Progenitor cell of endocrine pancreas (in vitro differentiated cells): Measurements from ENCODE around the gene FOCAD. TPM values are rescaled to one million over a fixed set of nuclear protein-coding genes. Genes with fewer than 3 reads are reported as not detected.

Experiments used
- DNase-seq: peaks from one replicate; pipeline ENCODE4 v3.0.0; 2021; ENCODE audit warnings: low spot score; ENCODE audit not compliant: unreplicated experiment
- H3K27ac Mint-ChIP-seq: 2 replicates; pipeline ENCODE4 v1.8.0; 2021; ENCODE audit warnings: mild to moderate bottlenecking, moderate library complexity, mixed read lengths
- H3K27me3 Mint-ChIP-seq: 2 replicates; pipeline ENCODE4 v1.8.0; 2021; ENCODE audit warnings: mixed read lengths
- H3K36me3 Mint-ChIP-seq: 2 replicates; pipeline ENCODE4 v1.8.0; 2022; ENCODE audit warnings: mixed read lengths; ENCODE audit not compliant: insufficient read depth
- H3K4me1 Mint-ChIP-seq: 2 replicates; pipeline ENCODE4 v1.8.0; 2021; ENCODE audit warnings: low read depth, mixed read lengths
- H3K4me3 Mint-ChIP-seq: 2 replicates; pipeline ENCODE4 v1.8.0; 2021; ENCODE audit warnings: low read depth, mild to moderate bottlenecking, moderate library complexity, mixed read lengths
- H3K9me3 Mint-ChIP-seq: 2 replicates; pipeline ENCODE4 v1.8.0; 2021; ENCODE audit warnings: low read depth, mixed read lengths
- total RNA-seq: library from RNA; stranded (reverse); gene quantifications from 2 replicates; pipeline ENCODE4 v1.2.1, GENCODE V29; 2021
- TF ChIP-seq, protein P1 (sequence below): fragments of 200-600 bp; sonication (generic); IDR thresholded peaks from one replicate; pipeline ENCODE4 v1.5.0; 2021; ENCODE audit warnings: antibody characterized with exemption, mild to moderate bottlenecking; ENCODE audit not compliant: unreplicated experiment

Gene FOCAD
- total RNA-seq, 1 donor from 2014 or later = 68.2 TPM

DNA sequence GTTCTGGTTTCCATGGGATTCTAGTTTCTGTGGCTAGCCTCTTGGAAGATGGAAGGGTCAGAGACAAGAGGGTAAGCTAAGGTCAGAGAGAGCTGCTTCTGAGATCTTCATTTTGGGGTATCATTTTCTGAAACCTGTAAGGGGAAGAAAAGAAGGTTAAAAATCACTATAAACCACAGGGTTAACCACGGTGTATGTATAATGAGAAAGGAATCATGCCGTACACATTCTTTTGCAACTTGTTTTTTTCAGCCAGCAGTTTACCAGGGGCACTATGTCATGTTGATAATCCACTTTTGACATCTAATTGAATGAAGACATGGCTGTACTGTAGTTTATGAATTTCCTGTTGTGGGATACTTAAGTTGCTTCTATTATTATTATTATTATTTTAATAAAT is 164.4 kb downstream of the FOCAD start:
- TF ChIP-seq, protein P1, sequence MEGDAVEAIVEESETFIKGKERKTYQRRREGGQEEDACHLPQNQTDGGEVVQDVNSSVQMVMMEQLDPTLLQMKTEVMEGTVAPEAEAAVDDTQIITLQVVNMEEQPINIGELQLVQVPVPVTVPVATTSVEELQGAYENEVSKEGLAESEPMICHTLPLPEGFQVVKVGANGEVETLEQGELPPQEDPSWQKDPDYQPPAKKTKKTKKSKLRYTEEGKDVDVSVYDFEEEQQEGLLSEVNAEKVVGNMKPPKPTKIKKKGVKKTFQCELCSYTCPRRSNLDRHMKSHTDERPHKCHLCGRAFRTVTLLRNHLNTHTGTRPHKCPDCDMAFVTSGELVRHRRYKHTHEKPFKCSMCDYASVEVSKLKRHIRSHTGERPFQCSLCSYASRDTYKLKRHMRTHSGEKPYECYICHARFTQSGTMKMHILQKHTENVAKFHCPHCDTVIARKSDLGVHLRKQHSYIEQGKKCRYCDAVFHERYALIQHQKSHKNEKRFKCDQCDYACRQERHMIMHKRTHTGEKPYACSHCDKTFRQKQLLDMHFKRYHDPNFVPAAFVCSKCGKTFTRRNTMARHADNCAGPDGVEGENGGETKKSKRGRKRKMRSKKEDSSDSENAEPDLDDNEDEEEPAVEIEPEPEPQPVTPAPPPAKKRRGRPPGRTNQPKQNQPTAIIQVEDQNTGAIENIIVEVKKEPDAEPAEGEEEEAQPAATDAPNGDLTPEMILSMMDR = no peak
- no peaks in the 10 kb centered on the region for H3K4me1 Mint-ChIP-seq
- H3K9me3 Mint-ChIP-seq = no peaks in the 10 kb centered on the region
- no peaks in the 10 kb centered on the region for H3K27me3 Mint-ChIP-seq
- H3K4me3 Mint-ChIP-seq = no peak overlapping the region
- no peak for DNase-seq
- H3K36me3 Mint-ChIP-seq = no peaks in the 10 kb centered on the region
- no peak overlapping the region for H3K27ac Mint-ChIP-seq

DNA sequence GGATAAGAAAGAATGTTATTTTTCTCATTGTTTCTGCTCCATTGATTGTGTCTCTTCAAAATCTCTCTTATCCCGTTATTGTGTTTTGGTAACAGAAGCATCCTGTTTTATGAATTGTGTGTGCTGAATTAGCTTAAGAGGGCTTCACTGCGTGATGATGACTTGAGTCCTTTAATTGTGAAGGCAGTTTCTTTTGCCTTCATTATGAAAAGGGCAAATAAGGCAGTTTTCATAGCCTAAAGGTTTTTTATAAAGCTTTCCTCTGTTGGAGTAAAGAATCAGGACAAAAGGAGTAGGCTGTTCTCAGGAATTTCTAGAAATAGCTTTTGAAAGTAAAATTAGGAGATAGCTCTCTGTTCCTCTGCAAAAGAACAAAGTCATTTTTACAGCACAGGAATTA is 169.8 kb downstream of the FOCAD start:
- no peak for DNase-seq
- Mint-ChIP-seq H3K27ac (no peak overlapping the region), H3K36me3 (peaks cover 22% of the 10 kb centered on the region), H3K9me3 (peaks cover 28% of the 10 kb centered on the region), H3K4me1 (no peaks in the 10 kb centered on the region), H3K27me3 (no peaks in the 10 kb centered on the region), H3K4me3 (no peak overlapping the region)
- TF ChIP-seq, protein P1 = no peak

DNA sequence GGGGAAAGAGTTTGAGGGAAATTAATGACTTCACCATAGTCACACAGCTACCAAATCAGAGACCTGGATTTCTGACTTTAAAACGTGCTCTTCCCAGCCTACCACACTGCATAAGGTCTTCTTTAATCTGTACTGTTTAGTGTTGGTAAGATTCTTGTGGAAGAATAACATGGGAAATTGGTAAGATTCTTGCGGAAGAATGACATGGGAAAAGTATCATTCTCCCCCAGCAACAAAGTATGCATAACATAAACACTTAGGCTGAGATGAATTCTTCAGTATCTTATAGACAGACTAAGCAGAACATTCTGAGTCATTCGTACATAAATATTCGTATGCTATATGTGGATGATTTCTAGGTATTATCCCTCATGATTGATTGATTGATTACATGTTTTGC is 170.4 kb downstream of the FOCAD start:
- TF ChIP-seq, protein P1 = no peak
- Mint-ChIP-seq H3K4me3 (no peak overlapping the region), H3K4me1 (no peaks in the 10 kb centered on the region), H3K36me3 (peaks cover 22% of the 10 kb centered on the region), H3K27ac (no peak overlapping the region), H3K9me3 (peaks cover 28% of the 10 kb centered on the region), H3K27me3 (no peaks in the 10 kb centered on the region)
- no peak for DNase-seq

DNA sequence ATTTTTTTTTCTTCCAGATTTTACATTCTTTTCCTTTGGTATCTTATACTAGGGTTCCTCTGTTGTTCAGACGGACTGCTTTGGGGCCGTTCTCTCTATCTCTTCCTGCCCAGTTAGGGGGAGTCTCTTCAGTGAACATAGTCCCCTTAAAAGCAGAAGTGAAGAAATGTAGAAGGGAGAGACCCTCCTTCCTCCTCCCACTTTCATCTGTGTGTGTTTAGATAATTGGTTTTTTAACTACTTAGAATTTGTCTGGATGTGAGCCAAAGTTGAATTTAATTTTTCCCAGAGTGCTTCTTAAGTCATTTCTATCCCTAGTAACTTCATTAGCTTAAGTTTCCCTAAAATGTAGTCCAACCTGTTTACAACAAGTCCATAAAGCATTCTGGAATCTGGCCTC is 179.9 kb downstream of the FOCAD start:
- Mint-ChIP-seq H3K4me3 (no peak overlapping the region), H3K36me3 (peaks cover 4% of the 10 kb centered on the region), H3K4me1 (peaks cover 12% of the 10 kb centered on the region), H3K27me3 (no peaks in the 10 kb centered on the region), H3K27ac (no peak overlapping the region), H3K9me3 (no peaks in the 10 kb centered on the region)
- DNase-seq = no peak
- TF ChIP-seq, protein P1 = no peak

DNA sequence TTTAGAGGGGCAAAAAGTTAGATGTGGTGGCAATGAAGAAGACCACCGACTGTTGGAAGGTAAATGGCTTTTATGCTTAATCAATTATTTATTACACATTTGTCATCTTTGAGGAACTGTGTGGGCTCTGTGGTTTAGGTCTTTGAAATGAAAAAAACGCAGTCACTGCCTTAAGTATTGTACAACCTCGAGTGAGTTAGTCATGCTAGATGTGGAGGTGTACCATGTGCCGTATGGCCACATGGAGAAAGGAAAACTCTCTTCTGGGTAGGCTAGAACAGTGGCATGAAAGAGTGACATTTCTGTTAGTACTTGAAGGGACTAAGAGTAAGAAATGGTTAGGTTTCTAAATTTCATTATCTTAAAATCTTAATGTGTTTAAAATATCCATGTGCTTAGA is 181.3 kb downstream of the FOCAD start:
- Mint-ChIP-seq H3K27ac (no peak overlapping the region), H3K36me3 (peaks cover 6% of the 10 kb centered on the region), H3K9me3 (no peaks in the 10 kb centered on the region), H3K4me3 (no peak overlapping the region), H3K27me3 (no peaks in the 10 kb centered on the region), H3K4me1 (peaks cover 12% of the 10 kb centered on the region)
- TF ChIP-seq, protein P1 = no peak
- DNase-seq = no peak
